CD4-positive, alpha-beta T cell treated with Interleukin-6 for 4 hours (primary cell): ENCODE measurements around the gene USP27X.

Source experiments
- DNase-seq: peaks from one replicate; pipeline ENCODE4 v3.0.0-alpha.2; 2020; ENCODE audit warnings: mixed read lengths

The USP27X gene

DNA sequence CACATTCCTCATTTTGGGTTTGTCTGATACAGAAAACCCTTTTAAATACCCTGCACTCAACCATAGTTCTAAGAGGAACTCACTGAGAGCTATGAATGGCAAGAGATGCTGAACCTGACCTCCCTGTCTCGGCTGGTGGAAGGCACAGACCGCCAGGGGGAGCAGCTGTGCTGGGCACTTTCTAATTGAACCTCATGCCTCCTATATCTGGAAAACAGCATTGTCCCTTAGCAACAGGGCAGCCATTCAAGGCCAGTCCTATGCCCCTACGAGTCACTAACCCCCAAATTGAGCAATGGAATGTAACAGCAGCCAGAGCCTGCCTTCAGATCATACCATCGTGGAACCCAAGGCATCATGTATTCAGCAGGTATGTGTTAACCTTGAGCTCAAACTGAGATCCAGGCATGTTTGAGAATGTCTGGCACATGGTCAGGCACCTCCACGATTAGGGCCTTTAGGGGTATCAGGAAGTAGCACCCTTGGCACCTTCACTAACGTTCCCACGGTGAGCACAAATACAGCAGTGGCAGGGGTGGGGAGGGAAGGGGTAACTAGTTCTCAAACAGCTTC is 5.1 kb downstream of the USP27X start:
- peak; percentile 70 for DNase-seq

DNA sequence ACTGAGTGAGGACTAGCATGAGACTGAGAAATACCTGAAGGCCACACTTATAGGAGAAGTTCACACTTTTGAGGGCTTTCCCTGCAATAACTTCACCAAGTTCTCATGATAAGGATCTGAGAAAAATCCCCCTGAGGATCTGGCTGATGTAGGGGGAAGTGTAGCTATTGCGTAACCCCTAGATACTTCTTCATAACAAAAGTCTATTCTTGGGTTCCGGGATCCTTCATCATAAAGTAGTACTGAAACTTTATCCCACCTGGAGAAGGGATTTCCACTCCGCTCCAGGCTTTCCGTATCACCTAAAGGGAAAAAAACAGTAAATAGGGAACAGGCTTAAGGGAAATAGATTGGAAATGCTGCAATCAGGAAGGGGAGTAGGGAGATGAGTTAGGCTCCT is 13.3 kb downstream of the USP27X start:
- no peak for DNase-seq

DNA sequence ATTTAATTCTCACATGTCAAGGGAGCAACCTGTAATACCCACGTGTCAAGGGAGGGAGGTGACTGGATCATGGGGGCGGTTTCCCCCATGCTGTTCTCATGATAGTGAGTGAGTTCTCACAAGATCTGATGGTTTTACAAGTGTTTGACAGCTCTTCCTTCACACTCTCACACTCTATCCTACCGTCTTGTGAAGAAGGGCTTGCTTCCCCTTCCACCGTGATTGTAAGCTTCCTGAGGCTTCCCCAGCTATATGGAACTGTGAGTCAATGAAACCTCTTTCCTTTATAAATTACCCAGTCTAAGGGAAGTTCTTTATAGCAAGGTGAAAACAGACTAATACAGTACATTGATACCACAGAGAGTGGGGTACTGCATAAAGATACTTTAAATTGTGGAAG is 17.7 kb downstream of the USP27X start:
- no peak for DNase-seq

DNA sequence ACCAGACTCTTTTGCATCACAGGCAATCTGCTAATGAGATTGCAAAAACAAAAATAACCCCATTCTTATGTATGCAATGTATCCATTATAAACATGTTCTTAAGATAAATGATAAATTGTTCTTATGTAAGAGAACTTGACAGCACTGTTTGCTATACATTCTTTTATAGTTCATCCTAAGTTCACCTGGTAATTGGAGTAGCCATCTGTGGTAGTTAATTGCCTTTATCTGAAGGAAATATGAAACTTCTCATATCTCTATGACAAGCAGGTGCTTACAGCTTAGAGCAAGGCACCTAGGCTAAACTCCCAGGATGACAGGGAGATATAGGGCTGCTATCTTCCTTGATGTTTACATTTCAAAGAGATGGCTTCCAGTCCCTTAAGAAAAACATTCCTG is 21.8 kb downstream of the USP27X start:
- no peak for DNase-seq

DNA sequence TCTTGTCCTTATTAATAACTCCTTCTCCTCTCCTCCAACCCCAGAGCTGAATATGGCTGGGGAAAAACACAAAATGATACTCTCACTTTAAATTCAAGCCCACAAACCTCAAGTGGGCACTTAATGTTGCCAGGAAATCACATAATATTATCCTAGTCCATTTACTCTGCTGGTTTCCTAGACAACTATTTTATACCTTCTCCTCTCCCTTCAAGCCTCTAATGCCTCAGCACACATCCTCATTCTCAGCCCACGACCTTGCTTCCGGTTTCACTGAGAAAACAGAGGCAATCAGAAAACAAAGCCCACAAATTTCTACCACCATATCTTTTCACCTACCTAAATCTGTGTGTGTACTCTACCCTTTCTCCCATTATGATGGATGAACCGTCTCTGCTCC is 31.1 kb downstream of the USP27X start:
- DNase-seq, result no peak

DNA sequence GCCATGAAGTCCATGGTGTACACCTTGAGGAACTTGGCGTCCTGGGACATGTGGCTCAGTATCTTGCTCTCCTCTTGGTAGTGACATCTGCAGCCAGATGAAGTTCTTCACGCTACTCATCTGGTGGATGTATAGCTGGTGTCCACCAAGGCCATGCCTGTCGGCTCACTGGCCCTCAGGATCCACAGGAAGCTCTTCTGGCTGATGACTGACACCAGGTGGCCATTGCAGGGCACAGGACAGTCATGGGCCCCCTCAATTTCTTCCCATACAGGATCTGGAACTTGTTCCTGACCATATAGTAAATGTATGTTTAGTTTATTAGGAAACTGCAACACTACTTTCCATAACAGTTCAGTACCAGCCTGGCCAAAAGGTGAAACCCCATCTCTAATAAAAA is 32.8 kb downstream of the USP27X start:
- DNase-seq, result no peak

DNA sequence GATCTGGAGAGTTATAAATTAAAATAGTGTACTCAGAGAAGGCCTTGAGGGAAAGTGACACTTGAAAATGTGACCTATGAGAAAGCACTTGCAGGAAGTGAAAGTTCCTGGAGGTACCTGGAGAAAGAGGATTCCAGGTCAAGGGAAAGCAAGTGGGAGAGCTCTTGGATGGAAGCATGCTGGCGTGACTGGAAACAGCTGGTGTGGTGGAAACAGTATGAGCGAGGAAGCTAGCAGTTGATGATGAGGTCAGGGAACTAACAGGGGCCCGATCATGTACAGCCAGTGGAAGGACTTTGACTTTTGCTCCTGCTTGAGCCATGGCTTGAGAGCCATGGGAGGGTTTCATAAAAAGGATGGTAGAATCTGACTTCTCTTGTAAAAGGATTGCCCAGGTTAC is 33.6 kb downstream of the USP27X start:
- no peak for DNase-seq

DNA sequence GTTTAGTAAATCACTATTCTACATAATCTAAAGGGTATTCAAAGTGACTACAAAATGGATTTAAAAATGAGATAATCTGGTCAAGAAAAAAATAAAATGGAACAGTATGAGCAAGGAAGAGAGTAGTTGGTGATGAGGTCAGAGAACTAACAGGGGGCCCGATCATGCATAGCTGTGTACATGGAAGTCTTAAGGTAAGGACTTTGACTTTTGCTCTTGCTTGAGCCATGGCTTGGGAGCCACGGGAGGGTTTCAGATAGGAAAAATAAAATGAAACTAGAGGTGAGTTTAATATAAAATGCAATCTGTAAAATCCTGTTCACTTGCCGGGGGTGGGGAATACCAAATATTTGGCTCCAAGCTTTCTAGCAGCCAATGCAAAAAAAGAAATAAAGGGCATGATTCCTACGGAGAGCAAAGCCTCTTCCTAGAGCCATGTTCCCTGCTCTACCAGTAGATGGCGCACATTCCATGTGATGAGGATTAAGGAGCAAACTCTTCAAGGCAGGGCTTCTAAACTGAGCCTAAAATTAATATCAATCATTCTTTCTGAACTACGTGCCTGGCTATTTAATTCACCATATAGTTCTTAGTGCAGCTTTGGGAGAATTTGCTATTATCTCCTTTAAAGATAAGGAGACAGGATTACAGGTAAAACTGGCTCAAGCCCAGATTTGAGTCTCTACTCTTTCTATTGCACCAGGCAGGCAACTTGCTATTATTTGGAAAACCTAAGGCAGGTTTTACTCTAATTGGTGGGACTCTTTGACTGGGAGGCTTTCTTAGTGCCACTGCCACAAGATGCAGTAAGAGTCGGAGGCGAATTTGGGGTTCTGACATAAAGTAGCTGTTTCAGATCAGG is 36.3 kb downstream of the USP27X start:
- peak; percentile 63 for DNase-seq

DNA sequence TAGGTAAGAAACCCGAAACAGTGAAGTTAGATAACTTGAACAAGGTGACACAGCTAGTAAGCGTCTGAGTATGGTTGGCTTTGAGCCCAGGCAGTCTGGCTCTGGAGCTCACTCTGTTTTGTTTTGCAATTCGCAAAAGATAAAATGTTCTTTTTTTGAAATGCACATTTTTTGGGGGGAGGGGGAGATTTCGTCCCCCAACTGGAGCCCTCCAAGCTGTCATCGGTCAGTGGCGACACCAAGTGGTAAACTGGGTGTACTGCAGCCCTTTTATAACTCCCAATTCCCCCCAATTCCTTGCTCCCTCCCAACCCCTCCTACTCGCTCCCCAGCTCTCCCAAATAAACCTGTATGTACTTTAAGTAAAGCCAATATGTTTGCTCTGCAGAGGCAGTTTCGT is 40.3 kb downstream of the USP27X start:
- DNase-seq, result peak; percentile 41

DNA sequence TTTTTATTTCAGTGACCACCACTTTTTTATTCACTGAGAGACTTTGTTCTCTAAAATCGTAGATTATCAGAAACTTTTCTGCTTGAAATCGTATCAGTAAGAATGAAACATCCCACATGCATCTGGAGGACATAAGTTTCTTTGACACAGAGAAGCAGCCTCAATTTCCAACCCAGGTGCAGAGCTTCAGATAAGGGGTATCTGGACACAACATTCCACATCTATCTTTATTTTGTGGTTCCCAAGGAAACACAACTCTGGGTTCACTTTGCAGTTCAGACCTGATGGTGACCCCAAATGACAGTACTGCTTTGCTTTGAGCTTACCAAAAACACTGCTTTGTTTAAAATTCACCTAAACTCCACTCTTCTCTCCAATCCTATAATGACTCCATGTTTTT is 41.8 kb downstream of the USP27X start:
- DNase-seq, result no peak

DNA sequence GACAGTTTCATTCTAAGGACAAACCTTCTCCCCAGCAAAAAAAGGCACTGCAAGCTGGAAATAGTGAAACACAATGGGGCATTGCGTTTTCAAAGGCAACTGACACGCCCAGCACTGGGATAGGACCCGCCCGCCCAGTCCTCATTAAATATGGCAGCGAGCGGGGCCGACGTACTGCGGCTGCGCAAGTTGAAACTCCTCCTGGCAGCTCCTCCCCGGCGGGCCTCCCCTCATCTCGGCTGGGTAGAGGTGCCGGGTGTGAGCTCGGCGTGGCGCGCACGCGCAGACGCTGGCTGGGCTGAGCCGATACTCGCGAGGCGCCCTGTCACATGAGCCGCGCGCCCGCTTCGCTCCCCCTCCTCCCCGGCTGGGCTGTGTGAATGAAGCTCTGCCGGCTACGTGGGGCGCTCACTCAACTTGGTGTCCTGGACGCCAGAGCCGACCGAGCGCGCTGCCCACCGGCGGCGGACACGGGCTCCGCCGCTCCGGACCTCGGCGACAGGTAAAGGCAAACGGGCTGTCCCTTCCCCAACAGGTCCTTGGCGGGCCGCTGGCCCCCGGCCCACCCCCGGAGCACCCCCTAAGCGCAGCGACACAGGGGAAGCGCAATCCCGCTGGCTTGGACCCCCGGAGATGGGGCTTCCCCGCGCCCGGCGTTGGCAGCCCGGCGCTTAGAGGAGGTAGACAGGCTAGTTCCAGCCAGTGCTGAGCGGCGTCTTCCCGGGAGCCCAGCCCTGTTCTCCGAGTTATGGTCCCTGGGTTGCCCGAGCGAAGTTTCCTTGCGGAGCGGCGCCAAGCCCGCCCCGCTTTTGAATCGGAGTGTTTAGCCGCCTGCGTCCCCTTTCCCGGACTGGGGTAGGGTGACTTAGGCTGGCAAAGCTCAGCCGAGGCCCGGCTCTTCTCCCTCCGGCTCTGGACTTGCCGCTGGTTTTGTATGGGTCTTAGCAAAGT is 43.3 kb downstream of the USP27X start, which contains the start of gene CLCN5:
Gene CLCN5, plus strand, starts transcription at position 306 of the 951 bp plus-strand sequence. CDS start 2,703 bp downstream, outside the sequence.
- DNase-seq, result peak; percentile 95

DNA sequence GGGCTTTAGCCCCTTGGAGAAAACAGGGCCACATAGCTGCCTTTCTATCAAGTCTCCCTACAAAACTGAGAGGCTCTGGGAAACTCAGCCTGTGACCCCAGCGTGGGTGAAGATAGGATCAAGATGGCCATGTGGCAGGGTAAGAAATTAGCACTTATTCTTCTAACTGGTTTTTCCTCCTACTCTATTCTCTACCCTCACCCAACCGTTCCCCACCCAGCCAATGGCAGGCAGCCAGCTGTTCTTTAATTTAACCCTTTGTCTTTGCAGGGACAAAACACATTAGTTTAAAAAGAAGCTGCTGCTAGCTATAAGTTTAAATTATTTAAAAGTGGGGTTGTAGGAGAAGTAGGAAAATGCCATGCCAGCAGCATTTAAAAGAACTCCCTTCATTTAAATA is 45.9 kb downstream of the USP27X start:
- DNase-seq, result no peak

DNA sequence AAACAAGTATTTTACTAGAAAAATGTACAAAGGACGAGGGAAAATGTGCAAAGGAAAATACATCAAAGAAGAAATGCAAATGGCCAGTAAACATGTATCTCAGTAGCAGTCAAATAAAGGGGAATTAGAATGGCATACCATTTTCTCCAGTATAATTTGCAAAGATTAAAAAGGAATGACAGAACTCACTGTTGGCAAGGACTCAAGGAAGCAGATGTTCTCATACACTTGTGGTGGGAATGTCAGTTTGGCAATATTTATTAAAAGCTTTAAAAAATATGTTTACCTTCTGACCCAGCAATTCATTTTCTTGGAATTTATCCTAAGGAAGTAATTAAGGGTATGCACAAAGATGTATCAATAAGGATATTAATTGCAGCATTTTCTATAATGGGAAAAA is 50.8 kb downstream of the USP27X start:
- DNase-seq, result no peak
